ENCODE measurements around the gene AHCTF1. TPM values are rescaled to one million over a fixed set of nuclear protein-coding genes. Genes with fewer than 3 reads are reported as not detected.

Gene AHCTF1
- total and polyA plus RNA-seq, 2 donors (not counting 3 experiments of a cell fraction or from before 2014, with no cell fraction given), result 5.5 to 32.1 TPM

- no peaks in the 10 kb centered on the region for H3K9me3 ChIP-seq (replicated peaks; ENCODE audit: control insufficient read depth, insufficient read depth, low read length)
- TF ChIP-seq POLR2AphosphoS5 (IDR thresholded peaks at IDR 0.05; ENCODE audit: insufficient read depth, low read depth, low read length) (no peak), POLR2A (IDR thresholded peaks at IDR 0.05; ENCODE audit: low read depth, low read length) (no peak)
- H3K4me2 ChIP-seq (ENCODE audit: insufficient read depth, low read length), result no peak overlapping the region
- FAIRE-seq (no peak), DNase-seq (ENCODE audit: low read depth, low spot score) (no peak)
- no peaks in the 10 kb centered on the region for H3K4me1 ChIP-seq (ENCODE audit: control insufficient read depth, extremely low read depth, insufficient read depth, low read length)
- intact Hi-C loops (cut with micrococcal nuclease), result no loop called here
- dilution Hi-C loops (cut with MboI; ENCODE audit: extremely low pct_ligation_motif_present, low sequenced_read_pairs), result no loop called here
- no peaks in the 10 kb centered on the region for H3K9me1 ChIP-seq (replicated peaks; ENCODE audit: control insufficient read depth, extremely low read depth, insufficient read depth, low read length)
- ChIA-PET POLR2A (no interaction called here), CTCF (no interaction called here)
- H3K27me3 ChIP-seq (ENCODE audit: control insufficient read depth in 2 of 2, insufficient read depth in 2 of 2, low read length in 2 of 2), result no peaks in the 10 kb centered on the region
- BruUV-seq (replicated peaks), result no TSS peak
- H3K27ac ChIP-seq (ENCODE audit: insufficient read depth, low read depth, low read length), result no peak overlapping the region
- H3K4me3 ChIP-seq (replicated peaks in 1 of 3; ENCODE audit: insufficient read depth in 1 of 3, low read depth in 1 of 3, low read length in 3 of 3), result no peak overlapping the region
- peaks cover 11% of the 10 kb centered on the region for H3K79me2 ChIP-seq (ENCODE audit: control insufficient read depth, insufficient read depth, low read length)
- peaks cover 2% of the 10 kb centered on the region for H4K20me1 ChIP-seq (replicated peaks; ENCODE audit: control insufficient read depth, extremely low read depth, insufficient read depth, low read length)
- H2AFZ ChIP-seq (ENCODE audit: low read depth, low read length), result no peak overlapping the region
- peaks cover 14 to 30% of the 10 kb centered on the region in 2 experiments for H3K36me3 ChIP-seq (ENCODE audit: control insufficient read depth in 2 of 2, extremely low read depth in 1 of 2, insufficient read depth in 2 of 2, low read length in 2 of 2)
- H3K9ac ChIP-seq (replicated peaks; ENCODE audit: extremely low read depth, insufficient read depth, low read length), result no peak overlapping the region
Measured at GRCh38 chr1:246901874-246902273, 29.9 kb downstream of the AHCTF1 start.

GRCh38 chr1:246897302-246897701, 34.4 kb downstream of the AHCTF1 start:
- no TSS peak for BruUV-seq (replicated peaks)
- Histone ChIP-seq H3K9me1 (replicated peaks; ENCODE audit: control insufficient read depth, extremely low read depth, insufficient read depth, low read length) (no peaks in the 10 kb centered on the region), H3K9me3 (replicated peaks; ENCODE audit: control insufficient read depth, insufficient read depth, low read length) (no peaks in the 10 kb centered on the region), H3K4me2 (ENCODE audit: insufficient read depth, low read length) (no peak overlapping the region), H3K9ac (replicated peaks; ENCODE audit: extremely low read depth, insufficient read depth, low read length) (no peak overlapping the region), H4K20me1 (replicated peaks; ENCODE audit: control insufficient read depth, extremely low read depth, insufficient read depth, low read length) (peaks cover 2% of the 10 kb centered on the region), H3K27ac (ENCODE audit: insufficient read depth, low read depth, low read length) (no peak overlapping the region), H3K79me2 (ENCODE audit: control insufficient read depth, insufficient read depth, low read length) (peaks cover 3% of the 10 kb centered on the region), H2AFZ (ENCODE audit: low read depth, low read length) (no peak overlapping the region), H3K4me1 (ENCODE audit: control insufficient read depth, extremely low read depth, insufficient read depth, low read length) (no peaks in the 10 kb centered on the region), H3K4me3 (replicated peaks in 1 of 3; ENCODE audit: insufficient read depth in 1 of 3, low read depth in 1 of 3, low read length in 3 of 3) (no peak overlapping the region), H3K36me3 (ENCODE audit: control insufficient read depth in 2 of 2, extremely low read depth in 1 of 2, insufficient read depth in 2 of 2, low read length in 2 of 2) (peaks cover 11 to 17% of the 10 kb centered on the region in 2 experiments), H3K27me3 (ENCODE audit: control insufficient read depth in 2 of 2, insufficient read depth in 2 of 2, low read length in 2 of 2) (no peaks in the 10 kb centered on the region)
- dilution Hi-C loops (cut with MboI; ENCODE audit: extremely low pct_ligation_motif_present, low sequenced_read_pairs), result no loop called here
- CTCF ChIA-PET, result no interaction called here
- no peak for DNase-seq (ENCODE audit: low read depth, low spot score)
- no peak for FAIRE-seq
- TF ChIP-seq FOS (IDR thresholded peaks at IDR 0.05; ENCODE audit: borderline replicate concordance, insufficient read depth, low read length) (no peak), MYC (IDR thresholded peaks at IDR 0.05; ENCODE audit: low read depth, low read length) (no peak), POLR2A (IDR thresholded peaks at IDR 0.05; ENCODE audit: low read depth, low read length) (no peak), JUN (IDR thresholded peaks at IDR 0.05; ENCODE audit: borderline replicate concordance, insufficient read depth, insufficient read length, low read depth) (no peak), MAX (IDR thresholded peaks at IDR 0.05; ENCODE audit: insufficient read depth, insufficient read length) (no peak), CTCF (IDR thresholded peaks at IDR 0.05; ENCODE audit: extremely low read depth in 1 of 2, insufficient read depth in 1 of 2, low read depth in 1 of 2, low read length in 2 of 2) (no peak), GATA2 (IDR thresholded peaks at IDR 0.05; ENCODE audit: insufficient read depth, insufficient read length, low read depth, low read length) (no peak), EZH2 (IDR thresholded peaks at IDR 0.05; ENCODE audit: borderline replicate concordance, low read depth, low read length, severe bottlenecking) (no peak), POLR2AphosphoS5 (IDR thresholded peaks at IDR 0.05; ENCODE audit: insufficient read depth, low read depth, low read length) (no peak)
- intact Hi-C loops (cut with micrococcal nuclease), result no loop called here
- POLR2A ChIA-PET, result no interaction called here

Data from endothelial cell of umbilical vein (primary cell).